ENCODE data around the gene VARS2.
A peak's percentile ranks its signal among the peaks of the same experiment; 100 is the strongest.

VARS2 gene

GRCh38 chr6:30931969-30932645, 18.1 kb downstream of the VARS2 start, which contains the start of gene SFTA2:
TSS of gene SFTA2 (minus strand) at chr6:30932170. CDS start at chr6:30932096, 74 bp downstream.
- no peak for DNase-seq

- no peak for DNase-seq
These were observed 18.8 kb downstream of the VARS2 start for GRCh38 chr6:30932665-30933365.

- no peak for DNase-seq
These were observed 21.0 kb downstream of the VARS2 start for GRCh38 chr6:30935018-30935417.

GRCh38 chr6:30937265-30937664, 23.2 kb downstream of the VARS2 start:
- no peak for DNase-seq

- DNase-seq = no peak
These were observed 24.7 kb downstream of the VARS2 start for GRCh38 chr6:30938730-30939129.

- DNase-seq = no peak
These were observed 25.4 kb downstream of the VARS2 start for GRCh38 chr6:30939473-30939872.

GRCh38 chr6:30940361-30940986, 26.4 kb downstream of the VARS2 start, which contains the start of gene MUCL3:
TSS of gene MUCL3 (plus strand) at chr6:30940973. CDS start at chr6:30941000, 27 bp downstream.
- DNase-seq = no peak

- DNase-seq = no peak
These were observed 28.5 kb downstream of the VARS2 start for GRCh38 chr6:30942338-30943060.

- no peak for DNase-seq
These were observed 30.0 kb downstream of the VARS2 start for GRCh38 chr6:30944051-30944450.

- no peak for DNase-seq
These were observed 31.2 kb downstream of the VARS2 start for GRCh38 chr6:30945281-30945680.

- DNase-seq = no peak
These were observed 33.2 kb downstream of the VARS2 start for GRCh38 chr6:30947231-30947630.

GRCh38 chr6:30948811-30949210, 34.8 kb downstream of the VARS2 start:
- no peak for DNase-seq

- DNase-seq = no peak
These were observed 38.0 kb downstream of the VARS2 start for GRCh38 chr6:30951907-30952469.

GRCh38 chr6:30954631-30955366, 40.8 kb downstream of the VARS2 start:
- DNase-seq = no peak

- DNase-seq = peak; percentile 73
These were observed 41.5 kb downstream of the VARS2 start for GRCh38 chr6:30955367-30956042.

- no peak for DNase-seq
These were observed 43.7 kb downstream of the VARS2 start for GRCh38 chr6:30957716-30958115.

GRCh38 chr6:30960907-30961673, 47.1 kb downstream of the VARS2 start:
- DNase-seq = no peak

- no peak for DNase-seq
These were observed 48.7 kb downstream of the VARS2 start for GRCh38 chr6:30962716-30963115.

- DNase-seq = no peak
These were observed 49.6 kb downstream of the VARS2 start for GRCh38 chr6:30963641-30964040.

GRCh38 chr6:30964075-30964474, 50.0 kb downstream of the VARS2 start:
- DNase-seq = no peak

GRCh38 chr6:30965140-30965601, 51.1 kb downstream of the VARS2 start:
- no peak for DNase-seq

All from stimulated activated CD4-positive, alpha-beta T cell treated with anti-CD3 and anti-CD28 coated beads, Interleukin-4, amount 100 ng/mL, for 24 hours (primary cell).